LNCaP clone FGC (cell line): ENCODE data around the gene DHRSX.

Experiments
- DNase-seq: peaks from one replicate; pipeline ENCODE4 v3.0.0-alpha.2; 2011; ENCODE audit warnings: low read depth
- H3K4me3 ChIP-seq: 2 replicates; pipeline ENCODE4 v1.5.1; 2011; ENCODE audit warnings: mild to moderate bottlenecking, low read depth, low read length, control low read depth
- TF ChIP-seq, protein P1 (sequence below): IDR thresholded peaks from 2 replicates; pipeline ENCODE4 v1.5.1; 2012; ENCODE audit warnings: mild to moderate bottlenecking; ENCODE audit not compliant: control insufficient read depth, insufficient read depth; ENCODE audit errors: extremely low read depth

DHRSX gene, protein sequence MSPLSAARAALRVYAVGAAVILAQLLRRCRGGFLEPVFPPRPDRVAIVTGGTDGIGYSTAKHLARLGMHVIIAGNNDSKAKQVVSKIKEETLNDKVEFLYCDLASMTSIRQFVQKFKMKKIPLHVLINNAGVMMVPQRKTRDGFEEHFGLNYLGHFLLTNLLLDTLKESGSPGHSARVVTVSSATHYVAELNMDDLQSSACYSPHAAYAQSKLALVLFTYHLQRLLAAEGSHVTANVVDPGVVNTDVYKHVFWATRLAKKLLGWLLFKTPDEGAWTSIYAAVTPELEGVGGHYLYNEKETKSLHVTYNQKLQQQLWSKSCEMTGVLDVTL

DNA sequence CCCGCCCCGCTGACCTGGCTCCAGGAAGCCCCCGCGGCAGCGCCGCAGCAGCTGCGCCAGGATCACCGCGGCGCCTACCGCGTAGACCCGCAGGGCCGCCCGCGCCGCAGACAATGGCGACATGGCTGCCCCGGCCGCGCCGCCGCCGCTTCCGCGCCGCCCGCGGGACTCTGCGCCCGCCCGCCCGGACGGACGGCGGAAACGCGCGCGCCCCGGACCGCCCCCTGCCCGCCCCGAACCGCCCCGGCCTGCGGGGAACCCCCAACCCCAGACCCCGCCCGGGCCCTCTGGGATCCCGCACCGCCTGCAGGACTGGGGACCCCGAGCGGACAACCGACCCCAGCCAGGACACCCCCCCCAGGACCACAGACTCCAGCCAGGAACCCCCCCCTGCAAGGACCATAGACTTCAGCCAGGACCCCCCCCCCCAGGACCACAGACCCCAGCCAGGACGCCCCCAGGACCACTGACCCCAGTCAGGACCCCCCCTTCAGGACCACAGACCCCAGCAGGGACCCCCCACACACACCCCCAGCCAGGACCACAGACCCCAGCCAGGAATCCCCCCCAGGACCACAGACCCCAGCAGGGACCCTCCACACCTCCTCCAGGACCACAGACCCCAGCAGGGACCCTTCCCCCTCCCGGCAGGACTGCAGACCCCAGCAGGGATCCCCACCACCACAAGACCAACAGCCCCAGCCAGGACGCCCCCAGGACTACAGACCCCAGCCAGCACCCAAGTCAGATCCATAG, at the start of gene DHRSX, which contains the start of gene ZBED1:
DHRSX (minus strand) TSS at position 174 of the 756 bp plus-strand sequence; CDS start at position 123, 51 bp downstream.
ZBED1 (minus strand) TSS at position 174 of the 756 bp plus-strand sequence. CDS start 10,257 bp downstream, outside the sequence.
- peak within 1 kb of the TSS; percentile 79 for H3K4me3 ChIP-seq
- TF ChIP-seq, protein P1, sequence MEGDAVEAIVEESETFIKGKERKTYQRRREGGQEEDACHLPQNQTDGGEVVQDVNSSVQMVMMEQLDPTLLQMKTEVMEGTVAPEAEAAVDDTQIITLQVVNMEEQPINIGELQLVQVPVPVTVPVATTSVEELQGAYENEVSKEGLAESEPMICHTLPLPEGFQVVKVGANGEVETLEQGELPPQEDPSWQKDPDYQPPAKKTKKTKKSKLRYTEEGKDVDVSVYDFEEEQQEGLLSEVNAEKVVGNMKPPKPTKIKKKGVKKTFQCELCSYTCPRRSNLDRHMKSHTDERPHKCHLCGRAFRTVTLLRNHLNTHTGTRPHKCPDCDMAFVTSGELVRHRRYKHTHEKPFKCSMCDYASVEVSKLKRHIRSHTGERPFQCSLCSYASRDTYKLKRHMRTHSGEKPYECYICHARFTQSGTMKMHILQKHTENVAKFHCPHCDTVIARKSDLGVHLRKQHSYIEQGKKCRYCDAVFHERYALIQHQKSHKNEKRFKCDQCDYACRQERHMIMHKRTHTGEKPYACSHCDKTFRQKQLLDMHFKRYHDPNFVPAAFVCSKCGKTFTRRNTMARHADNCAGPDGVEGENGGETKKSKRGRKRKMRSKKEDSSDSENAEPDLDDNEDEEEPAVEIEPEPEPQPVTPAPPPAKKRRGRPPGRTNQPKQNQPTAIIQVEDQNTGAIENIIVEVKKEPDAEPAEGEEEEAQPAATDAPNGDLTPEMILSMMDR = no peak
- DNase-seq = no peak

DNA sequence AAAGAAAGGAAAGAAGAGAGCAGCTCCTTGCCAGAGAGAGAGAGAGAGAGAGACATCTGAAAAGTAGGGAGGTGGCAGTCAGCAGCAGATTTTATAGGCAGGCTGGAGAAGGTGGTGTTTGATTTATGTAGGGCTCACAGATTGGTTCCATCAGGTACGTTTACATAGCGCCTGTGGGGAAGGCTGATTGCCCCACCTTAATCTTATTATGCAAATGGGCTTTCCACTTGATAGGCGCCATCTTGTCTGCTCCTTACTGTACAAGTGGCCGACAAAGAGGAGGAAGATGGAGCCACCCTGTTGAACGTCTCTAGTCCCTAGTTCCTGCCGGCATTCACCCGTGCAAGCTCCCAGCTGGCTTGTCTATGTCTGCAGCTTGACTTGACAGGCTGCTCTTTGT, 49.1 kb upstream of the DHRSX start:
- no peak overlapping the region for H3K4me3 ChIP-seq
- DNase-seq = no peak
- TF ChIP-seq, protein P1 = no peak

DNA sequence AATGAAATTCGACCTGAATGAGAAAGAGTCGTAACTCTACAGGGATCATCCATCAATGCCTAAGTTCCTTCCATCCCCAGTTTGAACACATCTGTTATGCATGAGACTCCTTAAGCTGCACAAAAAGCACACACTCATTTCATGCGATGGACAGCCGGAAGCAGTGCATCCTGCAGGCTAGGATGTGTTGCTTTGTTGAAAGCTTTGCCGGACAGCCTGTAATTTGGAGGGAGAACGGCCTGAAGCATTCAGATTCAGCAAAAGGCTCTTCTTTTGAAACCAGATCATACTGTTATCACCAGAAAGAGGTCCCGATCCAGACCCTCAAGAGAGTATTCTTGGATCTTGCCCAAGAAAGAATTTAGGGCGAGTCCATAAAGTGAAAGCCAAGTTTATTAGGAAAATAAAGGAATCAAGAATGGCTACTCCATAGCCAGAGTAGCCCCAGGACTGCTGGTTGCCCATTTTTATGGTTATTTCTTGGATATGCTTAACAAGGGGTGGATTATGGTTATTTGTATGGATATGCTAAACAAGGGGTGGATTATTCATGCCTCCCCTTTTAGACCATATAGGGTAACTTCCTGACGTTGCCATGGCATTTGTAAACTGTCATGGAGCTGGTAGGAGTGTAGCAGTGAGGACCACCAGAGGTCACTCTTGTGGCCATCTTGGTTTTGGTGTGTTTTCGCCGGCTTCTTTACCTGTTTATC, 48.1 kb upstream of the DHRSX start:
- TF ChIP-seq, protein P1 = no peak
- H3K4me3 ChIP-seq = no peak overlapping the region
- no peak for DNase-seq

DNA sequence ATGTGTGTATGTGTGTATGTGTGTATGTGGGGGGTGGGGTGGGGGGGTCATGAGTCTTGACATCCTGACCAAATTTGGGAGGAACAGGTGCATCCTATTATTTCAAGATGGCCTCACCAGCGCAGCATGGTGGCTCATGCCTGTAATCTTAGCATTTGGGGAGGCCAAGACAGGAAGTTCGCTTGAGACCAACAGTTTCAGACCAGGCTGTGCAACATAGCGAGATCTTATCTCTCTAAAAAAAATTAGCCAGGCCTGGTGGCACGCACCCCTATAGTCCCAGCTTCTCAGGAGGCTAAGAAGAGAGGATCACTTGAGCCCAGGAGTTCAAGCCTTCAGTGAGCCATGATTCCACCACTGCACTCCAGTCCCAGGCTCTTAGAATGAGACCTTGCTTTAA, 47.0 kb upstream of the DHRSX start:
- TF ChIP-seq, protein P1 = no peak
- DNase-seq = no peak
- no peak overlapping the region for H3K4me3 ChIP-seq

DNA sequence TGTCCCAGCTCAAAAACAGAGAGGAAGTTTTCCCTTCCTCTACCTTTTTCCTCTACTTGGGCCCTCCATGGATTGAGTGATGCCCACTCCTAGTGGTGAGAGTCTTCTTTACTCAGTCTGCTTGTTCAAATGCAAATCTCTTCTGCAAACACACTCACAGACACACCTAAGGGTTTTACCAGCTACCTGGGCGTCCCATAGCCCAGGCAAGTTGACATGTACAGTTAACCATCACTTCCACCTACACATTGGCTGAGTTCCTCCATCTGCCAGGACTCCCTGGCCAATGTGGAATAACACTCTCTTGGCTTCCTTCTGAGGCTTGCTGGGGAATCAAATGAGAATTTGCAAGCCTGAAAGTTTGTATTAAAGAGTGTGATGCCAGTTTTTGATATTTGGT, 45.7 kb upstream of the DHRSX start:
- TF ChIP-seq, protein P1 = no peak
- DNase-seq = no peak

DNA sequence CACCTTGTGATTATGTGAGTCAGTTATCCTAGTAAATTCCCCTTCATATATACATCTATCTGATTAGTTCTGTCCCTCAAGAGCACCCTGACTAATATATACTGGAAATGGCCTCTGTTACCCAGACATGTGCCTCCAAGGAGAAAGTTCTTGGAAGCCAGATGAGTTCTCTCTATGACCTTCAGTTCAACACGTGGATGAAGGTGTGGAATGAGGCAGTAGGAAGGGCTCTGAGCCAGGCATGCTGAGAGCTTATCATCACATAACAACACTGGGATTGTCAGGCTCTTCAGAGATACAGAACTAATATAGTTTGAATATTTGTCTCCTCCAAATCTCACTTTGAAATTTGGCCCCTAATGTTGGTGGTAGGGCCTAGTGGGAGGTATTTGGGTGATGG, 44.4 kb upstream of the DHRSX start:
- TF ChIP-seq, protein P1 = no peak
- no peak for DNase-seq

More for the DNA sequence above, 45.7 kb upstream of the DHRSX start:
- no peak overlapping the region for H3K4me3 ChIP-seq

More for the DNA sequence above, 44.4 kb upstream of the DHRSX start:
- H3K4me3 ChIP-seq = no peak overlapping the region
